Measurements from ENCODE around the gene DEGS1.
"Not testable (repeated sequence)": the region's sequence is repeated elsewhere in the genome, so short reads cannot be mapped to it uniquely, and the experiment has no call there.

Gene DEGS1

DNA sequence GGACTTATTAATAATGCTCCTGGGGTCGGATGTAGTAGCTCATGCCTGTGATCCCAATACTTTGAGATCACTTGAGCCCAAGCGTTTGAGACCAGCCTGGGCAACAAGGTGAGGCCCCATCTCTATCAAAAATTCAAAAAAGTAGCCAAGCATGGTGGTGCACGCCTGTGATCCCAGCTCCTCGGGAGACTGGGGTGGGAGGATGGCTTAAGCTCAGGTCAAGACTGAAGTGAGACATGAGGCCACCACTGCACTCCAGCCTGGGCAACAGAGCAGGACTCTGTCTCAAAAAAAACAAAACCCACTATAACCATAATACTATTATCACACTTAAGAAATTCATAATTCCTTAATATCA, 1.6 kb upstream of the DEGS1 start:
- DNase-seq (ENCODE audit: low spot score) = no peak

DNA sequence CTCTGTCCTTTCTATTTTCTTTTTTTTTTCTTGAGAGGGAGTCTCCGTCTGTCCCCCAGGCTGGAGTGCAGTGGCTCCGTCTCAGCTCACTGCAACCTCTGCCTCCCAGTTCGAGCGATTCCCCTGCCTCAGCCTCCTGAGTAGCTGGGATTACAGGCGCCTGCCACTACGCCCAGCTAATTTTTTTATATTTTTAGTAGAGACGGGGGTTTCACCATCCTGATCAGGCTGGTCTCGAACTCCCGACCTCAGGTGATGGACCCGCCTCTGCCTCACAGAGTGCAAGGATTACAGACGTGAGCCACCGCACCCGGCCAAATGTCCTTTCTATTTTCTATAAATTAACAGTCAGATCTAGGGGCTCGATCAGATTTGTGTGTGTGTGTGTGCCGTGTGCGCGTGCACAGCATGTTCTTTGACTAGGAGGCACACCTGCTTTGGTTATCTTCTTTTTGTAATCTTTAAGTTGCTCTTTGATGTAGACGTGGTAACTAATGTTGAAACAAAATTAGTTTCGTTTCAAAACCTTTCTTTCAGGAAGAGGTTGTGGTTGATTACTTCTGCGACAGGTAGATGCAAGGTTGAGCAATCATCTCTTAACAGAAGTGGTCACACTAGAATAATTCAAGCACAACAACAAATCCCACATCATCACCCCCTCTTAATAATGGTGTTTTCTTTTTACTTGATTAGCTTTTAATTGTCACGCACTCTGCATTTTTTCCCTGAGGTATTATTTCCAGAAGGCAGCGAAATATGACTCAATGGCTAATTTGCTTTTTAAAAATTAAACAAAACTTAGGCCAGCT, 779 bp upstream of the DEGS1 start:
- DNase-seq (ENCODE audit: low spot score) = peak; percentile 50

DNA sequence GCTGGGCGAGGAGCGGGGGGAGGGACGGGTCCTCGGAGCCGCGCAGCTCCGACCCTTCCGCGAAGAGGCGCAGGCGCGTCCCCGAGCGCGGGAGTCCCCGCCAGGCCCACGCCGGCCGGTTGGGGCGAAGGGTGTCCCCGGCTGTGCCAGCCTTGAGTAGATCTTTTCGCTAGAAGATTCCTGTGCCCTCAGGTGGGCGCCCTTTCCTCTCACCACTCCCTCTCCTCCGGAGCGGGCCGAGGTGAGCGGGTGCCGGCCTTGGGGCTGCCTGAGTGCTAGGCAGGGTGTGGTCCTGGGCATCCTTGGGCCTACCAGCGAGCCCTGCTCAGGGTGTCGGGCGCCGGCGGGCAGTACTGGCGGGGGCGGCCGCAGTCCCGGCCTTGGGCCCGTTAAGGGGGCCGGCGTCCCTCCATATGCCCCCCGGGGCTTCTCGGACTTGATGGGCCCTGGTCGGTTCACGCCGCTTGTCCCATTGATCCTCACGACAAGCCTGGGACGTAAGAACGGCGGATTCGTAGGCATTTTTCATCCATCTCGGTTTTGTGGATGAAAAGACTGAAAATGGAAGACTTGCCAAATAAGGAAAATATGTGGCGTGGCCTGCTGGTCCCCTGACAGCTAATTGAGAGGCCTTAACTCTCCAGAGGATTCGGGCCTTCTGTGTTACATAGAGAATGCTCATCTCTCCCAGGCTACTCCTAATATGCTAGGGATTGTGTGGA, 712 bp downstream of the DEGS1 start:
- DNase-seq (ENCODE audit: low spot score) = peak; percentile 79

DNA sequence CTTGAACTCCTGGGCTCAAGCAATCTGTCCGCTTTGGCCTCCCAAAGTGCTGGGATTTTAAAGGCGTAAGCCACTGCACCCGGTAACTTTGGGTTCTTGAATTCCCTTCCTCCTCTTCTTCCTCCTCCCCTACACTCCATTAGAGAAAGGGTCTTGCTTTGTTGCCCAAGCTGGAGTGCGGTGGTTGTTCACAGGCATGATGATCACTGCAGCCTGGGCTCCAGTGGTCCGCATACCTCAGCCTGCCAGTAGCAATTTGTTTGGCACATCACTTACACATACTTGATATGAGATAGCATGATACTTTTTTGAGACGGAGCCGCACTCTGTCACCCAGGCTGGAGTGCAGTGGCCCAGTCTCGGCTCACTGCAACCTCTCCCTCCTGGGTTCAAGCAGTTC, 2.2 kb downstream of the DEGS1 start:
- DNase-seq (ENCODE audit: low spot score) = no peak

DNA sequence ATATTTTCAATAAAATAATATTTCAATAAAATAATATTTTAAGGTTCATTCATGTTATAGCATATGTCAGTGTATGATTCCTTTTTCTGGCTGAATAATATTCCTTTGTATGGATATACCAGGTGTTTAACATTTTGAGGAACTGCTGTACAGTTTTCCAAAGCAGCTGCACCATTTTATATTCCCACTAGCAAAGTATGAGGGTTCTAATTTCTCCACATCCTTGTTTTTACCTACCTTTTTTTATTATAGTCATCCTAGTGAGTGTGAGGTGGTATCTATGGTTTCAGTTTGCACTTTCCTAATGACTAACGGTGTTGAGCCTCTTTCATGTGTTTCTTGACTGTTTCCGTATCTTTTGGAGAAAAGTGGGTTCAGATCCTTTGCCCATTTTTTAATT, 5.2 kb downstream of the DEGS1 start:
- DNase-seq (ENCODE audit: low spot score) = no peak

GRCh38 chr1:224189561-224189960, 6.5 kb downstream of the DEGS1 start:
- DNase-seq (ENCODE audit: low spot score) = no peak

- no peak for DNase-seq (ENCODE audit: low spot score)
Observed at GRCh38 chr1:224192082-224192788, 9.2 kb downstream of the DEGS1 start.

- no peak for DNase-seq (ENCODE audit: low spot score)
Observed at GRCh38 chr1:224193319-224193966, 10.4 kb downstream of the DEGS1 start.

DNA sequence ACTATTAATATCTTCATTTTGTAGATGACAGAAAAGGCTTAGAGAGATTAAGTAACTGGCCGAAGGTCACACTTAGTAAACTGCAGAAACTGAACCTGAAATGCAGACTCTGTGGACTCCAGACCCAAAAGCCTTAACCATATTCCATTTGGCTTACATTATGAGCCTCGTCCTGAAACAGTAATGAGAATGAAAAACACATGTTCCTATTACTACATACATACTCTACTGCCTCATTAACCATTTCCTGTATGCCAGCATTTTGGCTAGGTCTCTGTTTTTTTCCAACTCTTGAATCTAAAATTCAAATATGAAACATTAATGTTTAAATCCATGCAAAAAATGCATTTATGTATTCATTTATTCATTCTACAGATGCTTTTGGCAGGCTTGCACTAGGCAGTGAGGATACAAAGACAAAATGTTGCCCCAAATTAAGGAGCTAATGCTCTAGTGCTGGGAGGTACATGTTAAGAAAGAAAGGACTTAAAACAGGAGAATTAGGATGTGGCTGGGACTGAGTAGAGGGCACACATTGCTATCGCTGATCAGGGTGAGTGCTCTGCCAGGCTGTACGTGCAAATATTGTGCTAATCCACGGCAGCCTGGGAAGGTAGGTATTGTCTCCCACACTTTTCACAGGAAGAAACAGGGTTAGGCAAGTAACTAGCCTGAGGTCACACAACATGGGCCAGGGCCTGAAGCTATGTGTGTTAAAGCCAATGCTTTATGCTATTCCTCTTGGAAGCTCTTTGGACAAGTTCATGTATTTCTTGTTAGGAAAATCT, 14.0 kb downstream of the DEGS1 start:
- DNase-seq (ENCODE audit: low spot score) = no peak

DNA sequence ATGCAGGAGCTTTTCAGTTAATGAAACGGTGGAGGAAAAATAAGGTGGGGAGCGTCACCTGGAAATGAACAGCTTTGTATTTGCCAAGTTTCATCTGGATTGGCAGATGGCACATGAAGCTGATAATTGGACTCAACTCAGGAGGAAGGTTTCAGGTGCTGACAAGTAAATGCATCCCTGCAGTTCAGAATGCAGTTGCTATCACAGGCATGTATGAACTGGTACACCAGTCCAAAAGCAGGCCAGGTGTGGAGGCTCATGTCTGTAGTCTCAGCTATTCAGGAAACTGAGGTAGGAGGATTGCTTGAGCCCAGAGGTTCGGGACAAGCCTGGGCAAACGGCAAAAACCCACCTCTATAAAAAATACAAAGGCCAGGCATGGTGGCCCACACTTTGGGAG, 15.5 kb downstream of the DEGS1 start:
- no peak for DNase-seq (ENCODE audit: low spot score)

- no peak for DNase-seq (ENCODE audit: low spot score)
Observed at GRCh38 chr1:224199679-224200078, 16.6 kb downstream of the DEGS1 start.

DNA sequence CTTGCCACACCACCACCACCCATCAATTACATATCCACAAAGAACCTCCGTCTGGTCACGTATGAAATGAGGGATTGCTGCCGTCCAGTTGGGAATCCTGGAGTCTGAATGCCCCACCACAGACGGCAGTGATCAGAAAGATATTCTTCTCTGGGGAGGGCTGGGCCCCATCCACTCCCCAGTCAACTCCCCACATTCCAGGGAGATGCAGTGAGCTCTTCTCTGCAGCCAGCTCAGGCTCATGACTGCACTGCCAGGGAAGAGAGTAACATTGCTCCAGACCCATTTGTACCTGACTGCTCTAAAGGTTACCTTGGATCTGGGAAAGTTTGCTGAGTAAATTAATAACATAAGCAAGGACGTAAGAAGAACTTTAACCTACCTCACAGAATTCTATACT, 18.3 kb downstream of the DEGS1 start:
- DNase-seq (ENCODE audit: low spot score) = no peak

DNA sequence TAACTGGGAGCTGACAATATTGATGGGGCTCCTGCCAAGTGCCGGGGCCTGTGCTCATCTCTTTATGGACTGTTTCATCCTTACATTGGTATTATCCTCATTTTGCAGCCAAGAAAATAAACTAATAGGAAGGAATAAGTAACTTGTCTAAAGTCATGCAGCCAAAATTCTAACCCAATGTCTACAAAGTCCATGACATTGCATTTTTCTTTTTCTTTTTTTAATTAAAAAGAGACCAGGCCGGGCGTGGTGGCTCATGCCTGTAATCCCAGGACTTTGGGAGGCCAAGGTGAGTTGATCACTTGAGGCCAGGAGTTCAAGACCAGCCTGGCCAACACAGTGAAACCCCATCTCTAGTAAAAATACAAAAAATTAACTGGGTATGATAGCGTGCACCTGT, 18.8 kb downstream of the DEGS1 start:
- DNase-seq (ENCODE audit: low spot score) = no peak

- DNase-seq (ENCODE audit: low spot score) = no peak
Observed at GRCh38 chr1:224203243-224204016, 20.4 kb downstream of the DEGS1 start.

DNA sequence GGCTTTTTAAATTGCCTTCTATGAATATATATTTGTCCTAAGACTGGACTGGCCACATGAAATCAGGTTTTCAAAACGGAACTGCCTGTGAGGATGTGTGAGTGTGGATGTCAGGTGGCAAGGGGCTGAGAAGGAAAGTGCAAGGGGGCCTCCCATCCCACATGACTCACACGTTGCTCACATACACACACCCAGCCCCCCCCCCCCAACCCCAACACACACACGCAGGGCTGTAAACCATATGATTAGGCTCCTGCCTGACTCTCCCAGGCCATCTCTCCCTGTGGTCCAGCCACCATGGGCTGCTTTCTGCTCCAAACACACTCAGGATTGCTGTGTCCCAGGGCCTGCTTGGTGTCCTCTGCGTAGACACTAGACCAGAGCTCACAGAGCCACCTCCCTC, 22.4 kb downstream of the DEGS1 start:
- DNase-seq (ENCODE audit: low spot score) = peak; percentile 23

GRCh38 chr1:224205931-224206538, 23.0 kb downstream of the DEGS1 start:
- DNase-seq (ENCODE audit: low spot score) = not testable (repeated sequence)

GRCh38 chr1:224211206-224211962, 28.3 kb downstream of the DEGS1 start:
- no peak for DNase-seq (ENCODE audit: low spot score)

GRCh38 chr1:224212618-224213061, 29.6 kb downstream of the DEGS1 start:
- no peak for DNase-seq (ENCODE audit: low spot score)

- DNase-seq (ENCODE audit: low spot score) = no peak
Observed at GRCh38 chr1:224213438-224214119, 30.5 kb downstream of the DEGS1 start.

Data from HuH-7 (cell line).